Thoracic aorta (tissue), 2 donors: ENCODE measurements around the gene C1orf50. TPM values are rescaled to one million over a fixed set of nuclear protein-coding genes. Genes with fewer than 3 reads are reported as not detected.

Experiments used
- ATAC-seq: fragments of 150-250 bp; one replicate; pipeline ENCODE4 v1.8.0; 2017; ENCODE audit warnings: low read depth; ENCODE audit not compliant: insufficient number of reproducible peaks, low FRiP score
- DNase-seq: peaks from one replicate; pipeline ENCODE4 v3.0.0-alpha.2; 2020; ENCODE audit warnings: low spot score
- H3K27ac ChIP-seq, 2 donors: fragments of 200-600 bp; sonication (generic); 1 replicate in 1 of 2; 2 replicates in 1 of 2; pipeline ENCODE4 v1.5.1; 2016; ENCODE audit warnings: mild to moderate bottlenecking in 2 of 2, moderate library complexity in 2 of 2
- H3K27me3 ChIP-seq: fragments of 200-600 bp; sonication (generic); replicated peaks from 2 replicates; pipeline ENCODE4 v1.6.0; 2016; ENCODE audit warnings: mild to moderate bottlenecking; ENCODE audit not compliant: insufficient read depth
- H3K36me3 ChIP-seq: fragments of 200-600 bp; sonication (generic); one replicate; pipeline ENCODE4 v1.5.1; 2016
- H3K4me1 ChIP-seq, 2 donors: fragments of 200-600 bp; sonication (generic); 1 replicate in 1 of 2; 2 replicates in 1 of 2; pipeline versions ENCODE4 v1.5.1 to v1.6.0; 2016; ENCODE audit warnings: low read depth in 2 of 2, mild to moderate bottlenecking in 1 of 2; ENCODE audit not compliant: control insufficient read depth in 1 of 2
- H3K4me3 ChIP-seq: fragments of 200-600 bp; sonication (generic); 2 replicates; pipeline ENCODE4 v1.5.1; 2016; ENCODE audit warnings: mild to moderate bottlenecking
- H3K9me3 ChIP-seq: fragments of 200-600 bp; sonication (generic); 2 replicates; pipeline ENCODE4 v1.5.1; 2016
- total RNA-seq, 2 donors: library from RNA; depleted of rRNA; stranded (reverse); fragments of >200 nt; gene quantifications; one replicate each; pipeline versions ENCODE4 v1.1.0 to v1.2.3, GENCODE V29; 2016
- TF ChIP-seq, protein P1 (sequence below): fragments of 200-600 bp; sonication (generic); IDR thresholded peaks from one replicate; pipeline ENCODE4 v1.5.1; 2019; ENCODE audit warnings: antibody characterized with exemption

Gene C1orf50
- total RNA-seq, 2 donors from 2014 or later, result 4.1 to 4.3 TPM

DNA sequence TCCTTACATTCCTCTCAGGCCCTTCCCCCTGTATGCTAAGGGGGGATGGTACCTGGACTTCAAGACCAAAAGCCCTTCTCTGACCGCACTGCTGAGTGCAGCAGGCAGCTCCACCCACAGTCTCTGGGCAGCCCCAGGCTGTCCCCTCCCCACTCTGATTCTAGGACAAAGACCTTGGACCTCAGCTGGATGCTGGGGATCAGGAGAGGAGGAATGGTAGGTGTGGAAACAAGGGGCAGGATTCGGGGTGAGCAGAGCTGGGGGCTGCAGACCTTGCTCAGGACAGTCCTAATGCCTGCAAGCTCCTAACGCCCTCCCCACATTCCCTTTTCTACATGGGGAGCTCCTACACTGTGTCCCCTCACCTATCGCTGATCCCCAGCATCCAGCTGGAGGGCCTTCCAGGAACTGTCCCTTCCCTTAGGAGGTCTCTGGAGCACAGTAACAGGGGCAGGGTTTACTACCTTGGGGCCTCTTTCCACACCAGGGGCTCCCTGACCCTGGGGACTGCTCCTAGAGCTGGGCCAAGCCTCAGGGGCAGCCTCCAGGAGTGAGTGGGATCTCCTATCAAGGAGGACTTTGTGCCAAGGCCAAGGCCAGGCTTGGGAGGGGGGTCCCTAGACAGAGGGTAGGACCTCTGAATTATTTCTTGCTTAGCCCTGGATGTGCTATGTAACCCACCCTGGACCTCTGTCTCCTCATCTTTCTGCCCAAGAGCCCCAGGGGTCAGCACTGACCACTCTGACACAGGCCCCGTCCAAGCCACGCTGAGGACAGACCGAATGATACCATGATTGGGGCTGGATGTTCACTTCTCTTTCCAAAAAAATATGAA, 32.6 kb upstream of the C1orf50 start:
- DNase-seq (no peak), ATAC-seq (no peak)
- no peaks in the 10 kb centered on the region for H3K9me3 ChIP-seq
- TF ChIP-seq, protein P1, sequence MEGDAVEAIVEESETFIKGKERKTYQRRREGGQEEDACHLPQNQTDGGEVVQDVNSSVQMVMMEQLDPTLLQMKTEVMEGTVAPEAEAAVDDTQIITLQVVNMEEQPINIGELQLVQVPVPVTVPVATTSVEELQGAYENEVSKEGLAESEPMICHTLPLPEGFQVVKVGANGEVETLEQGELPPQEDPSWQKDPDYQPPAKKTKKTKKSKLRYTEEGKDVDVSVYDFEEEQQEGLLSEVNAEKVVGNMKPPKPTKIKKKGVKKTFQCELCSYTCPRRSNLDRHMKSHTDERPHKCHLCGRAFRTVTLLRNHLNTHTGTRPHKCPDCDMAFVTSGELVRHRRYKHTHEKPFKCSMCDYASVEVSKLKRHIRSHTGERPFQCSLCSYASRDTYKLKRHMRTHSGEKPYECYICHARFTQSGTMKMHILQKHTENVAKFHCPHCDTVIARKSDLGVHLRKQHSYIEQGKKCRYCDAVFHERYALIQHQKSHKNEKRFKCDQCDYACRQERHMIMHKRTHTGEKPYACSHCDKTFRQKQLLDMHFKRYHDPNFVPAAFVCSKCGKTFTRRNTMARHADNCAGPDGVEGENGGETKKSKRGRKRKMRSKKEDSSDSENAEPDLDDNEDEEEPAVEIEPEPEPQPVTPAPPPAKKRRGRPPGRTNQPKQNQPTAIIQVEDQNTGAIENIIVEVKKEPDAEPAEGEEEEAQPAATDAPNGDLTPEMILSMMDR, result no peak
- H3K27ac ChIP-seq, result no peak overlapping the region
- no peaks in the 10 kb centered on the region for H3K4me1 ChIP-seq
- H3K36me3 ChIP-seq, result no peaks in the 10 kb centered on the region
- H3K4me3 ChIP-seq, result no peak overlapping the region
- no peaks in the 10 kb centered on the region for H3K27me3 ChIP-seq

DNA sequence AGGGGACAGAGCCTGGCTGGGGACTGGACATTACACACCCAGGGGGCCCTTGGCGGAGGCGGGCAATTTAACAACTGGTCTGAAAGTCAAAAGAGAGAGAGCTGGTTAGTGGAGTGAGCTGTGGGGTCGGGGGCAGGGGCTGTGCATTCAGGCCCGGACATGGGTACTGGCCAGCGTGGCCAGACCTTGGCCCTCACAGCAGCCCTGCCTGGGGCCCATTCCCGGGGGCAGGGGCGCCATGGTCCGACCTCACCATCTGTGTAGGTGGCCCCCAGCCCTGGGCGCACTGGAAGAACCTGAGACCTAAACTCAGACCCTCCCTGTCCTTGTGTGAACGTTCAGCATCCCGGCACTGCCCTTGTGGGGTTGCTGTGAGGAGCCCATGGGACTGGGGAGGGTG, 32.0 kb upstream of the C1orf50 start:
- ATAC-seq (no peak), DNase-seq (no peak)
- TF ChIP-seq, protein P1, result no peak
- no peaks in the 10 kb centered on the region for H3K36me3 ChIP-seq
- H3K4me3 ChIP-seq, result no peak overlapping the region
- H3K27ac ChIP-seq, result no peak overlapping the region
- H3K27me3 ChIP-seq, result no peaks in the 10 kb centered on the region
- no peaks in the 10 kb centered on the region for H3K9me3 ChIP-seq
- no peaks in the 10 kb centered on the region for H3K4me1 ChIP-seq

DNA sequence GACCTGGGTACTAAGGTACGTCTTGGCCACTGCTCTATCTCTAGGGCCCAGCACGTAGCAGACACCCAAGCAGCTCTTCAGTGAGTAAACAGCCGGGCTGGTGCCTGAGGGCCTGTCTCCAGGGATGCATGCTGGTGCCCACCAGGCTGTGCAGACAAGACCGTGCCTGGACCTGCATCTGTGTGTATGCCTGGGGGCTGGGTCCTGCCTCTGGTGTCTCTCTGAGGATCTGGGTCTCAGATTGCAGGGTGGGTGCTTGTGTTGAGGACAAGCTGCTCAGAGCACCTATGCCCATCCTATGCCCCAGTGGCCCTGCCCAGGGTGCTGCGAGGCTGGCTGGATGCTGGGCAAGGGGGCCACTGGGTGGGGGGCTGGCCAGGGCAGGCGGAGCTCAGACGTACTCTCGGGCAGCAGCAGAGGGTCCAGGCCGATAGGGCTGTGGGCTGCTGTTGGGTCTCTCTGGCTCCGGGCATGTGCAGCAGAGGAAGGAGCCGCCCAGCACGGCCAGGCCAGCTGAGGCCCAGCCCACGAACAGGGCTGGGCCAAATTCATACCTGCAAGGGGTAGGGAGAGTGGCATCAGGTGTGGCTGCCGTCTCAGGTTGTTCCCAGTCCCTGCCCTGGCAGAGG, 31.5 kb upstream of the C1orf50 start:
- ATAC-seq (no peak), DNase-seq (no peak)
- Histone ChIP-seq H3K27me3 (no peaks in the 10 kb centered on the region), H3K9me3 (no peaks in the 10 kb centered on the region), H3K4me1 (no peaks in the 10 kb centered on the region), H3K4me3 (no peak overlapping the region), H3K36me3 (no peaks in the 10 kb centered on the region), H3K27ac (no peak overlapping the region)
- TF ChIP-seq, protein P1, result no peak

DNA sequence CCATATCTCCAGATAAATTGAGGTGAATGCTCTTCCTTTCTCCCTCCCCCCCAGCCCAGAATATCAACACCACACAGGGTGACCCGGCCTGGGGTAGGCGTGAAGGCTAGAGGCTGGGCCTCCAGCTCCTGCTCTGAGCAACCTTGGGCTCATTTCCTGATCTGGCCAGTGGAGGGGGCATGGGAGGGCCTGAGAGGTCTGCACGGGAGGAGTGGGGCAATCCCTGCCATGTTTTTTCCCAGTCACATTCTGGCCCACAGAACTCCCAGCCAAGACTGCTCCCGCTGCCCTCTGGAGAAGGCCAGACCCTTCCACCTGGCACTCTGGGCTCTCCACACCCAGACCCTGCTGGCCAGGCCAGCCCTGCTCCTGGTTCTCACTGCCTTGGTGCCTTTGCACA, 30.9 kb upstream of the C1orf50 start:
- Histone ChIP-seq H3K36me3 (no peaks in the 10 kb centered on the region), H3K4me3 (no peak overlapping the region), H3K27me3 (no peaks in the 10 kb centered on the region), H3K9me3 (no peaks in the 10 kb centered on the region), H3K27ac (no peak overlapping the region), H3K4me1 (no peaks in the 10 kb centered on the region)
- TF ChIP-seq, protein P1, result no peak
- ATAC-seq (no peak), DNase-seq (no peak)

DNA sequence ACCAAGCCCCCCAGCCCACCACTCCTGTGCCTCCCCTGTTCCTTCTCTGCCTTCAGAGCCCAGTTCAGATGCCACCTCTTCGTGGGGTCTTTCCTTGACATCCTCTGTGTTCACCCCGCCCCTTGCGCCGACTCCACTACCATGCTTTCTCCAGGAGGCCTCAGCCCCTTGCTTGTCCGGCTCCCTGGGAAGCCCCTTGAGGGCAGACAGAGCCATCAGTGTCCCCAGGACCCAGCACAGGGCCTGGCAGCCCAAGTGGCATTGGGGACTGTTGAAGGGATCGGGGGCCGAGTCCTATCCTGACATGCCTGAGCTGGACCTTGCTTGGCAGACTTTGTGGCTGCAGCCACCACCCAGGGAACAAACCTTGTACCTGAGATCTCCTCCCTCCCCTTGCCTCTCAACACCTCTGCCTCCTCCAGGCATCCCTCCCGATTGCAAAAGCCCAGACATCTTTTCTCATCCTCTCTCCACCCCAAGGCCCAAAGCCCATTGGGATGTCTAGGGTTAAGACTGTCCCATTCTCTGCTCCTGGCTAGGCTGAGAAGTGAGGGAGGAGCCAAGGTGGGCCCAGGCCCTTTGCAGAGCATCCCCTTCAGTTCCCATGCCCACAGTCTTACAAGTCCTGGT, 30.4 kb upstream of the C1orf50 start:
- Histone ChIP-seq H3K4me1 (no peaks in the 10 kb centered on the region), H3K9me3 (no peaks in the 10 kb centered on the region), H3K27me3 (no peaks in the 10 kb centered on the region), H3K36me3 (no peaks in the 10 kb centered on the region), H3K27ac (no peak overlapping the region), H3K4me3 (no peak overlapping the region)
- DNase-seq (no peak), ATAC-seq (no peak)
- TF ChIP-seq, protein P1, result no peak
